Muscle layer of duodenum (tissue), 2 donors: ENCODE results near the gene TMEM256.

Experiments
- H3K27ac ChIP-seq: one replicate; pipeline ENCODE4 v1.7.0; 2013; ENCODE audit warnings: mild to moderate bottlenecking, low read length
- H3K27me3 ChIP-seq: one replicate; pipeline ENCODE4 v1.7.0; 2013; ENCODE audit warnings: low read depth, mild to moderate bottlenecking, control low read depth, low read length
- H3K36me3 ChIP-seq, 2 donors: one replicate each; pipeline ENCODE4 v1.7.0; 2013; ENCODE audit warnings: low read length in 2 of 2, control low read depth in 1 of 2, mild to moderate bottlenecking in 1 of 2; ENCODE audit not compliant: insufficient read depth in 2 of 2, control insufficient read depth in 1 of 2
- H3K4me1 ChIP-seq, 2 donors: one replicate each; pipeline ENCODE4 v1.7.0; 2013; ENCODE audit warnings: low read length in 2 of 2, mild to moderate bottlenecking in 2 of 2, control low read depth in 1 of 2, moderate library complexity in 1 of 2; ENCODE audit not compliant: insufficient read depth in 2 of 2, control insufficient read depth in 1 of 2
- H3K4me3 ChIP-seq, 2 donors: one replicate each; pipeline ENCODE4 v1.7.0; 2013; ENCODE audit warnings: low read length in 2 of 2, low read depth in 1 of 2, mild to moderate bottlenecking in 1 of 2
- H3K9me3 ChIP-seq, 2 donors: one replicate each; pipeline ENCODE4 v1.7.0; 2013; ENCODE audit warnings: low read length in 2 of 2, control low read depth in 1 of 2, mild to moderate bottlenecking in 1 of 2; ENCODE audit not compliant: control insufficient read depth in 1 of 2
- donor health status: healthy.

Gene TMEM256

GRCh38 chr17:7414837-7415236 is 10.9 kb upstream of the TMEM256 start:
- Histone ChIP-seq H3K36me3 (peaks cover 0 to 24% of the 10 kb centered on the region in 2 donors), H3K27ac (no peak overlapping the region), H3K27me3 (no peaks in the 10 kb centered on the region), H3K9me3 (no peaks in the 10 kb centered on the region), H3K4me1 (no peaks in the 10 kb centered on the region), H3K4me3 (no peak overlapping the region)

- no peaks in the 10 kb centered on the region for H3K4me1 ChIP-seq
- no peak overlapping the region for H3K4me3 ChIP-seq
- H3K27ac ChIP-seq = no peak overlapping the region
- H3K9me3 ChIP-seq = no peaks in the 10 kb centered on the region
- peaks cover 6 to 35% of the 10 kb centered on the region in 2 donors for H3K36me3 ChIP-seq
- no peaks in the 10 kb centered on the region for H3K27me3 ChIP-seq
Measured at GRCh38 chr17:7413346-7413985, 9.6 kb upstream of the TMEM256 start.

- Histone ChIP-seq H3K27me3 (no peaks in the 10 kb centered on the region), H3K27ac (no peak overlapping the region), H3K4me3 (no peak overlapping the region), H3K9me3 (no peaks in the 10 kb centered on the region), H3K36me3 (peaks cover 6 to 29% of the 10 kb centered on the region in 2 donors), H3K4me1 (no peaks in the 10 kb centered on the region)
Measured at GRCh38 chr17:7411427-7411750, 7.5 kb upstream of the TMEM256 start.

GRCh38 chr17:7410634-7411426 is 6.9 kb upstream of the TMEM256 start:
- Histone ChIP-seq H3K4me1 (peaks cover 0 to 5% of the 10 kb centered on the region in 2 donors), H3K9me3 (no peaks in the 10 kb centered on the region), H3K36me3 (peaks cover 6 to 28% of the 10 kb centered on the region in 2 donors), H3K4me3 (no peak overlapping the region), H3K27ac (no peak overlapping the region), H3K27me3 (no peaks in the 10 kb centered on the region)

- Histone ChIP-seq H3K27ac (no peak overlapping the region), H3K27me3 (no peaks in the 10 kb centered on the region), H3K9me3 (no peaks in the 10 kb centered on the region), H3K36me3 (peaks cover 6 to 17% of the 10 kb centered on the region in 2 donors), H3K4me3 (no peak overlapping the region), H3K4me1 (peaks cover 0 to 9% of the 10 kb centered on the region in 2 donors)
Measured at GRCh38 chr17:7409716-7410115, 5.8 kb upstream of the TMEM256 start.

GRCh38 chr17:7408863-7409262 is 5.0 kb upstream of the TMEM256 start:
- no peaks in the 10 kb centered on the region for H3K9me3 ChIP-seq

GRCh38 chr17:7408252-7408727 is 4.4 kb upstream of the TMEM256 start:
- peaks cover 0 to 9% of the 10 kb centered on the region in 2 donors for H3K4me1 ChIP-seq
- H3K4me3 ChIP-seq = no peak overlapping the region
- no peaks in the 10 kb centered on the region for H3K9me3 ChIP-seq
- no peaks in the 10 kb centered on the region for H3K27me3 ChIP-seq
- H3K36me3 ChIP-seq = peaks cover 6 to 16% of the 10 kb centered on the region in 2 donors
- H3K27ac ChIP-seq = no peak overlapping the region

More at GRCh38 chr17:7408863-7409262, 5.0 kb upstream of the TMEM256 start:
- Histone ChIP-seq H3K4me3 (no peak overlapping the region), H3K4me1 (peaks cover 0 to 9% of the 10 kb centered on the region in 2 donors), H3K27ac (no peak overlapping the region), H3K36me3 (peaks cover 6 to 16% of the 10 kb centered on the region in 2 donors), H3K27me3 (no peaks in the 10 kb centered on the region)

- no peaks in the 10 kb centered on the region for H3K9me3 ChIP-seq
- H3K27me3 ChIP-seq = no peaks in the 10 kb centered on the region
- H3K4me3 ChIP-seq = no peak within 1 kb of the TSS
- H3K27ac ChIP-seq = no peak within 1 kb of the TSS
- peaks cover 6 to 16% of the 10 kb centered on the region in 2 donors for H3K36me3 ChIP-seq
- H3K4me1 ChIP-seq = peaks cover 6 to 15% of the 10 kb centered on the region in 2 donors
Measured at GRCh38 chr17:7407485-7408251, 3.8 kb upstream of the TMEM256 start, which contains the start of gene NLGN2. Gene NLGN2, plus strand, starts transcription at chr17:7407845. Its CDS starts 411 bp downstream, at chr17:7408256.

- Histone ChIP-seq H3K4me1 (peaks cover 7 to 16% of the 10 kb centered on the region in 2 donors), H3K27me3 (no peaks in the 10 kb centered on the region), H3K9me3 (no peaks in the 10 kb centered on the region), H3K36me3 (peaks cover 6 to 16% of the 10 kb centered on the region in 2 donors), H3K27ac (no peak overlapping the region), H3K4me3 (no peak overlapping the region)
Measured at GRCh38 chr17:7407082-7407481, 3.2 kb upstream of the TMEM256 start.

- Histone ChIP-seq H3K27ac (no peak overlapping the region), H3K27me3 (no peaks in the 10 kb centered on the region), H3K4me1 (peaks cover 7 to 16% of the 10 kb centered on the region in 2 donors)
Measured at GRCh38 chr17:7406235-7406825, 2.4 kb upstream of the TMEM256 start.

More at GRCh38 chr17:7406235-7406825, 2.4 kb upstream of the TMEM256 start:
- Histone ChIP-seq H3K36me3 (peaks cover 6 to 16% of the 10 kb centered on the region in 2 donors), H3K4me3 (peak overlapping the region in 1 of 2 donors; percentile 64), H3K9me3 (no peaks in the 10 kb centered on the region)
